ENCODE data around the gene GDI2. TPM values are rescaled to one million over a fixed set of nuclear protein-coding genes. Genes with fewer than 3 reads are reported as not detected.
A peak's percentile ranks its signal among the peaks of the same experiment; 100 is the strongest.
"Not testable (repeated sequence)": the region's sequence is repeated elsewhere in the genome, so short reads cannot be mapped to it uniquely, and the experiment has no call there.

Gene GDI2
- total and polyA plus RNA-seq, 2 donors: 140 to 385 TPM

GRCh38 chr10:5814110-5815107 is 1.2 kb upstream of the GDI2 start:
- no peaks in the 10 kb centered on the region for H3K4me1 ChIP-seq (ENCODE audit: insufficient read depth)
- peak overlapping the region; percentile 95 for H3K4me3 ChIP-seq (ENCODE audit: low read depth, low read length)
- WGBS: 21% methylated on average over 12 of the region's 12 CpGs
- no peaks in the 10 kb centered on the region for H3K36me3 ChIP-seq (ENCODE audit: insufficient read depth)
- H3K27ac ChIP-seq (ENCODE audit: low read depth): peak overlapping the region; percentile 92
- no peak for DNase-seq (ENCODE audit: extremely low spot score)

GRCh38 chr10:5813091-5813340 is 218 bp downstream of the GDI2 start:
- Histone ChIP-seq H3K27ac (ENCODE audit: low read depth) (peak overlapping the region; percentile 98), H3K36me3 (ENCODE audit: insufficient read depth) (no peaks in the 10 kb centered on the region), H3K4me1 (ENCODE audit: insufficient read depth) (no peaks in the 10 kb centered on the region), H3K4me3 (ENCODE audit: low read depth, low read length) (peak overlapping the region; percentile 95)
- no peak for DNase-seq (ENCODE audit: extremely low spot score)
- WGBS: 0% methylated on average over 29 of the region's 29 CpGs

GRCh38 chr10:5812283-5813090 is 747 bp downstream of the GDI2 start:
- Histone ChIP-seq H3K36me3 (ENCODE audit: insufficient read depth) (no peaks in the 10 kb centered on the region), H3K4me3 (ENCODE audit: low read depth, low read length) (peak overlapping the region; percentile 95), H3K4me1 (ENCODE audit: insufficient read depth) (no peaks in the 10 kb centered on the region), H3K27ac (ENCODE audit: low read depth) (peak overlapping the region; percentile 98)
- WGBS: under 1% methylated on average over 49 of the region's 49 CpGs
- no peak for DNase-seq (ENCODE audit: extremely low spot score)

GRCh38 chr10:5811387-5811821 is 1.8 kb downstream of the GDI2 start:
- Histone ChIP-seq H3K36me3 (ENCODE audit: insufficient read depth) (no peaks in the 10 kb centered on the region), H3K4me1 (ENCODE audit: insufficient read depth) (no peaks in the 10 kb centered on the region), H3K4me3 (ENCODE audit: low read depth, low read length) (no peak overlapping the region), H3K27ac (ENCODE audit: low read depth) (no peak overlapping the region)
- DNase-seq (ENCODE audit: extremely low spot score): no peak
- WGBS: 9% methylated on average over 6 of the region's 6 CpGs

- WGBS: 54% methylated on average over 2 of the region's 2 CpGs
- H3K27ac ChIP-seq (ENCODE audit: low read depth): no peak overlapping the region
- no peaks in the 10 kb centered on the region for H3K36me3 ChIP-seq (ENCODE audit: insufficient read depth)
- no peak for DNase-seq (ENCODE audit: extremely low spot score)
- H3K4me1 ChIP-seq (ENCODE audit: insufficient read depth): no peaks in the 10 kb centered on the region
- H3K4me3 ChIP-seq (ENCODE audit: low read depth, low read length): no peak overlapping the region
Measured at GRCh38 chr10:5810225-5810624, 3.0 kb downstream of the GDI2 start.

GRCh38 chr10:5809527-5810154 is 3.6 kb downstream of the GDI2 start:
- 58% methylated on average over 4 of the region's 4 CpGs for WGBS
- Histone ChIP-seq H3K36me3 (ENCODE audit: insufficient read depth) (no peaks in the 10 kb centered on the region), H3K27ac (ENCODE audit: low read depth) (no peak overlapping the region), H3K4me3 (ENCODE audit: low read depth, low read length) (no peak overlapping the region), H3K4me1 (ENCODE audit: insufficient read depth) (no peaks in the 10 kb centered on the region)
- DNase-seq (ENCODE audit: extremely low spot score): no peak

GRCh38 chr10:5808783-5809392 is 4.3 kb downstream of the GDI2 start:
- not testable (repeated sequence) for H3K4me1 ChIP-seq (ENCODE audit: insufficient read depth); H3K27ac ChIP-seq (ENCODE audit: low read depth); H3K36me3 ChIP-seq (ENCODE audit: insufficient read depth); DNase-seq (ENCODE audit: extremely low spot score); H3K4me3 ChIP-seq (ENCODE audit: low read depth, low read length)
- 95% methylated on average over 7 of the region's 7 CpGs for WGBS

- DNase-seq (ENCODE audit: extremely low spot score): no peak
- no peaks in the 10 kb centered on the region for H3K36me3 ChIP-seq (ENCODE audit: insufficient read depth)
- H3K4me3 ChIP-seq (ENCODE audit: low read depth, low read length): no peak overlapping the region
- 47% methylated on average over 2 of the region's 2 CpGs for WGBS
- no peak overlapping the region for H3K27ac ChIP-seq (ENCODE audit: low read depth)
- no peaks in the 10 kb centered on the region for H3K4me1 ChIP-seq (ENCODE audit: insufficient read depth)
Measured at GRCh38 chr10:5806745-5807144, 6.5 kb downstream of the GDI2 start.

- no peaks in the 10 kb centered on the region for H3K36me3 ChIP-seq (ENCODE audit: insufficient read depth)
- no peak overlapping the region for H3K4me3 ChIP-seq (ENCODE audit: low read depth, low read length)
- H3K27ac ChIP-seq (ENCODE audit: low read depth): no peak overlapping the region
- 88% methylated on average over 4 of the region's 4 CpGs for WGBS
- no peaks in the 10 kb centered on the region for H3K4me1 ChIP-seq (ENCODE audit: insufficient read depth)
- no peak for DNase-seq (ENCODE audit: extremely low spot score)
Measured at GRCh38 chr10:5805711-5806110, 7.5 kb downstream of the GDI2 start.

GRCh38 chr10:5805260-5805659 is 8.0 kb downstream of the GDI2 start:
- H3K4me1 ChIP-seq (ENCODE audit: insufficient read depth): no peaks in the 10 kb centered on the region
- WGBS: 94% methylated on average over 2 of the region's 2 CpGs

GRCh38 chr10:5804386-5804785 is 8.8 kb downstream of the GDI2 start:
- DNase-seq (ENCODE audit: extremely low spot score): no peak
- 78% methylated on average over 4 of the region's 4 CpGs for WGBS
- Histone ChIP-seq H3K4me3 (ENCODE audit: low read depth, low read length) (no peak overlapping the region), H3K4me1 (ENCODE audit: insufficient read depth) (no peaks in the 10 kb centered on the region), H3K36me3 (ENCODE audit: insufficient read depth) (peaks cover 3% of the 10 kb centered on the region), H3K27ac (ENCODE audit: low read depth) (no peak overlapping the region)

More at GRCh38 chr10:5805260-5805659, 8.0 kb downstream of the GDI2 start:
- H3K27ac ChIP-seq (ENCODE audit: low read depth): no peak overlapping the region
- no peak overlapping the region for H3K4me3 ChIP-seq (ENCODE audit: low read depth, low read length)
- DNase-seq (ENCODE audit: extremely low spot score): no peak
- no peaks in the 10 kb centered on the region for H3K36me3 ChIP-seq (ENCODE audit: insufficient read depth)

- DNase-seq (ENCODE audit: extremely low spot score): no peak
- 96% methylated on average over 3 of the region's 3 CpGs for WGBS
- H3K36me3 ChIP-seq (ENCODE audit: insufficient read depth): peaks cover 4% of the 10 kb centered on the region
Measured at GRCh38 chr10:5800782-5801181, 12.5 kb downstream of the GDI2 start.

GRCh38 chr10:5794236-5794635 is 19.0 kb downstream of the GDI2 start:
- WGBS: 94% methylated on average over 3 of the region's 3 CpGs
- H3K4me1 ChIP-seq (ENCODE audit: insufficient read depth): no peaks in the 10 kb centered on the region
- H3K4me3 ChIP-seq (ENCODE audit: low read depth, low read length): no peak overlapping the region
- no peak overlapping the region for H3K27ac ChIP-seq (ENCODE audit: low read depth)
- peaks cover 4% of the 10 kb centered on the region for H3K36me3 ChIP-seq (ENCODE audit: insufficient read depth)
- no peak for DNase-seq (ENCODE audit: extremely low spot score)

More at GRCh38 chr10:5800782-5801181, 12.5 kb downstream of the GDI2 start:
- no peaks in the 10 kb centered on the region for H3K4me1 ChIP-seq (ENCODE audit: insufficient read depth)
- H3K27ac ChIP-seq (ENCODE audit: low read depth): no peak overlapping the region
- no peak overlapping the region for H3K4me3 ChIP-seq (ENCODE audit: low read depth, low read length)
